Muscle of arm (tissue), 12 donors: Measurements from ENCODE around the gene FLAD1. TPM values are rescaled to one million over a fixed set of nuclear protein-coding genes. Genes with fewer than 3 reads are reported as not detected.

Experiments used
- DNase-seq: peaks from one replicate; pipeline ENCODE4 v3.0.0-alpha.2; 2013
- polyA plus RNA-seq, 12 donors: library from polyadenylated mRNA; unstranded; fragments of 120-200 nt; gene quantifications; one replicate each; pipeline ENCODE4 v1.2.1, GENCODE V29; 2013; ENCODE audit not compliant: insufficient read length in 12 of 12

Gene FLAD1
- polyA plus RNA-seq, 12 donors: 13.1 to 23.6 (median 19.7) TPM; not detected in 1

- DNase-seq: no peak
Observed at GRCh38 chr1:155002464-155003226, 19.5 kb downstream of the FLAD1 start, which contains the start of gene ZBTB7B. ZBTB7B (plus strand) TSS chr1:155002802; CDS start chr1:155014661, 11,859 bp downstream.

- peak; percentile 57 for DNase-seq
Observed at GRCh38 chr1:155003227-155003765, 20.2 kb downstream of the FLAD1 start.

GRCh38 chr1:155003766-155004351 is 20.7 kb downstream of the FLAD1 start:
- peak; percentile 56 for DNase-seq

- DNase-seq: no peak
Observed at GRCh38 chr1:155004352-155005075, 21.4 kb downstream of the FLAD1 start.

- no peak for DNase-seq
Observed at GRCh38 chr1:155005076-155006011, 22.2 kb downstream of the FLAD1 start.

GRCh38 chr1:155006601-155007101 is 23.5 kb downstream of the FLAD1 start:
- no peak for DNase-seq

GRCh38 chr1:155007251-155007828 is 24.2 kb downstream of the FLAD1 start:
- DNase-seq: no peak

GRCh38 chr1:155008015-155008941 is 25.1 kb downstream of the FLAD1 start:
- DNase-seq: no peak

GRCh38 chr1:155009221-155009711 is 26.1 kb downstream of the FLAD1 start:
- DNase-seq: no peak

- no peak for DNase-seq
Observed at GRCh38 chr1:155009742-155010141, 26.6 kb downstream of the FLAD1 start.

GRCh38 chr1:155010211-155010918 is 27.2 kb downstream of the FLAD1 start:
- no peak for DNase-seq

- DNase-seq: no peak
Observed at GRCh38 chr1:155011004-155011416, 27.9 kb downstream of the FLAD1 start.

- no peak for DNase-seq
Observed at GRCh38 chr1:155011437-155012025, 28.4 kb downstream of the FLAD1 start.

GRCh38 chr1:155012026-155012546 is 28.9 kb downstream of the FLAD1 start:
- no peak for DNase-seq

GRCh38 chr1:155012776-155013602 is 29.8 kb downstream of the FLAD1 start:
- no peak for DNase-seq

GRCh38 chr1:155013632-155014031 is 30.5 kb downstream of the FLAD1 start:
- DNase-seq: no peak
